NCI-H2196 (cell line): Measurements from ENCODE around the gene DYSF.

ENCODE experiments used
- DNase-seq: peaks from one replicate; lab custom pipeline; 2025; ENCODE audit not compliant: unreplicated experiment; lab: John Stamatoyannopoulos, UW

The DYSF gene

DNA sequence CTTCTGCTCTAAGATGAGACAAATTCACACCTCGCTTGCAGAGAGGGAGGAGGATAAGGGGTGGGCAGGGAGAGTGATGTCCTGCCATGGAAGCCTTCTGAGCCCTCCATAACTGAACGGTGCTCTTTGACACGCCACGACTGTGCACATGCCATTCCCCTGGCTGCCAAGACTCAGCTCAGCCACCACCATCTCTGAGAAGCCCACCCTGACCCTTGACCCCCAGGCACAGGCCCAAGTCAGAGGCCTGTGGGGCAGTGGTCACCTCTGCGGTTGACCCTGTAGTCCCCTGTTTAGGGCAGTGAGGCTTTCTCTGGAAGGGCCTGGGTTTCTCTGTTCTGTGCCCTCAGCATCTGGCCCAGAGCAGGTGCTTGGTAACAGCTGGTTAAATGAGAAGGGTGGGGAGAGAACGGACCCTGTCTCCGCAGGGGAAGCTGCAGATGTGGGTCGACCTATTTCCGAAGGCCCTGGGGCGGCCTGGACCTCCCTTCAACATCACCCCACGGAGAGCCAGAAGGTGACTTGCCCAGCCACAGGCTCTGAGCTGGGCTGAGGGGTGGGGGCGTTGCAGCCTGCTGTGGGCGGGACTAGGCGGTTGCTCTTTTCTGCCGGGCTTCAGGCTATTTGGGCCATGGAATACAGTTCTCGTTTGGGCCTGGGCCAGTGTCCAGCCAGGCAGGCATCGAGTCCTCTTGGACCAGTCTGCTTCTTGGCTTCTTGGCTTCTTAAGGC lies 215.1 kb downstream of the DYSF start:
- DNase-seq = no peak

DNA sequence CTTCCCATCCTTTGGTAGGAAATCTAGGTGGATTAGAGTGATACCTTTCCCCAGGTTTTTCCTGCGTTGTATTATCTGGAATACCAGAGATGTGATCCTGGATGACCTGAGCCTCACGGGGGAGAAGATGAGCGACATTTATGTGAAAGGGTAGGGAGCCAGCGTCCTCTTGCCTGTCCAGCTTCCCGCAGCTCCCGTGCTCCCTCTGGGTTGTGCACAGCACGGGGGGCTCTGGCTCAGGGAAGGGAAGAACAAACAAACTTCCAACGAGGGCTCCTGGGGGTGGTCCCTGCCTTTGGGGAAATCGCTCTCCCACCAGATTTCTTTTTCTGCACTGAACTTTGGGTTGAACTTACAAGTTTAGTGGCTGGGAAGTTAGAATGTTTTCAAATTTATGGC lies 215.7 kb downstream of the DYSF start:
- DNase-seq = no peak

DNA sequence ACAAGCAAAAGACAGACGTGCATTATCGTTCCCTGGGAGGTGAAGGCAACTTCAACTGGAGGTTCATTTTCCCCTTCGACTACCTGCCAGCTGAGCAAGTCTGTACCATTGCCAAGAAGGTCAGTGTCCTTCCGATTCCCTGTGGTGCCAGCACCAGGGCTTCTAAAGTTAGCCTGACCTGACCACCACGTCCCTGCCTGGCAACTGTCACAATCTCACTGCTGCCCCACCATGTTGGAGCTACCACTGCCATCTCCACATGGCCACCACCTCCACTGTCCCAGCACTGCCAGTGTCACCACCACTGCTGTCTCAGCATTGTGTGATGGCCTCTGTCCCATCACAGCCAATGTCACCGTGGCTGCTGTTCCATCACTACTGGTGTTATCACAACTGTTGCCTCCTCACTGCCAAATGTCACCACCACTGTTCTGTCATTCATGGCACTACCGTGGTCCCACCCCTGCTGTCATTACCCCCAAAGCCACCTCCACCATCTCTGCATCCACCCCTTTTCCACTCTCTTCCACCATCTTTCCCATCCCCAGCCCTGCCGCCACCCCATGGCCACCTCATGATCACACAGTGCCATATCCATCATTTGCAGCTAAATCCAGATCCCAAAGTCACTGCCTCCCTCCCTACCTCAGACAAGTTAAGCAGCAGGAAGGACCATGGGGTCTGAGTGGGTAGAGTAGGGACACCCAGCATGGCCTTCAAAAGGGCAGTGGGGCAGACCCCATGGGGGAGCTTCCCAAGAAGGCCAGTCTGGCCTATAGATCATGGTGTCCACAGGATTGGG lies 216.5 kb downstream of the DYSF start:
- no peak for DNase-seq

DNA sequence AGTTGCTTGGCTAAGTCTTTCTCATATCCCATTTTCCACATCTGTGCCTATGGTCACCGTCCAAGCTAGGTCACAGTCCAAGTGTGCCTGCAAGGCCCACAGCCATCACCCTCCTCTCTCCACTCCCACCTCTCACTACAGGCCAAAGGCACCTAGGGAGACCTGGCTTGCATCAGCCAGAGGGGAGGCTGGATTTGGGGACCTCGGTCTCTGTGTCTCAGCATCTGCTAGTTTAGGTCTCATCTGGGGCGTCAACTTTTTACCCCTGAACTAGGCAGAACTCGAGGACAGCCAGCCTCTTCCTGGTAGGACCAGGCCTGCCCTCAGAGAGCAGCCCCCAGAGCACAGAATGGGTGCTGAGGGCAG lies 217.1 kb downstream of the DYSF start:
- DNase-seq = no peak

DNA sequence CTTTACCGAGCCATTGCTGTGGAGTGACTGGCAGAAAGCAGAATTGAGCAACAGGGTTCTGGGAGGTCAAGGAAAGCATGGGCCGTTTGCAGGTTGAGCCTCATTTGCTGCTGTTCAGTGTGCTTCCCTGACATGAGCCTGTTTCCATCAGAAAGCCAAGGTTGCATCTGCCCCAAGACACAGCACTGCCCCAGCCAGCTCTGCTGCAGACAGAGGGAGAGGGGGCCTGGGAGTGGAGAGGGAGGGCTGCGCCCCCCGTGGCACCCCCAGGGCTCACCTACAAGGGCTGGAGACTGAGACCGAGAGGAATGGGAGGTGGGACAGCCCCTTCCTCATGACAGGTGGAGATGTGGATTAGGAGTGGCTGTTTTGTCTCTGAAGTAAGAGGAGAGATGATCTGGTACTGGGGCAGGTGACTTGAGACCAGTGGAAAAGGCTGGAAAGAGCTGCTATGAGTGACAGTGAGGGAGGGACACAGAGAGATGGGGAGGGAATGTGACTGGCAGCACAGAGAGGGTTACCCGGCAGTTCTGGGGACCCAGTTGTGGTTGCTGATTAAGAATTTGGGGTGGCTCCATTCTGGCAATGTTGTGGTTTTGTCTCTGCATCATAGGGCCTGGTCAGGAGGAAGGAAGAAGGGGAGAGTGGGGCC lies 218.0 kb downstream of the DYSF start:
- DNase-seq = no peak

DNA sequence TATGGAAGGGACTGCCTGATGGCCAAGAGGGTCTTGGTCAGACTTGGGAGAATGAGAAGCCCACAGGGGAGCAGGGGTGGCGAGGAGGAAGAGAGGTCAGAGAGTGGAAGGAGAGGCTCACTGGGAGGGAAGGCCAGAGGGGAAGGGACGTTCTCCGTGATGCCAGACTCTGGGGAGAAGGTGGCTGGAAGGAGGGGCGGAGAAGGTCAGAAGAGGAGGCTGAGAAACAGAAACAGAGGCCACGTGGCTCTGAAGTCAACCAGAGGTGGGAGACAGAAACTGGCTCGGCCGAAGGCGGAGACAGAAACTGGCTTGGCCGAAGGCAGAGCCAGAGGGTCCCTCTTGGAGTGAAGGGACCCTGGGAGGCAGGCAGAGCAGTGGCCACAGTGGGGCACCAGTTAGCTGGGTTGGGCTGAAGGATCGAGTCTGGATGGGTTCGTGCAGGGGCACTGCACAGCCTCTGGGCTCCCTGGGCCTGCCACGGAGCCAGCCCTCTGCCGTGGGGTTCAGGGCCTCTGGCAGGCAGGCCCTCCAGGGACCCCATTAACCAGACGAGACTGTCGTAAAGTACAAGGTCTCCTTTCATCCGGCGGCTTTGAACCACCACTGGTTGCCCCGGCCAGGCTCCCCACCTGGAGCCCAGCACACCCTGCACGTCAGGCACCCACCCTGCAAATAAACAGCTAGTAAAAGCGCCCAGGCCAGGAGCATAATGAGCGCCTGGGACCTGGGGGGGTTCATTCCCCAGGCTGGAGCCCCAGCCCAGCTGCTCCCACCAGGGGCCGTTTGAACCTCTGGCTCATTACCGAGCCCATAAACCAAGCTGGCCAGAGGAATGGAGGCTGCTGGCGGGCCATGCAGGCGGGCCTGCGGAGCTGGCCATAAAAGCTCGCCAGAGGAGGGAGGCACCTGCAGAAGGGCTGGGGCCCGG lies 218.8 kb downstream of the DYSF start:
- DNase-seq = no peak

DNA sequence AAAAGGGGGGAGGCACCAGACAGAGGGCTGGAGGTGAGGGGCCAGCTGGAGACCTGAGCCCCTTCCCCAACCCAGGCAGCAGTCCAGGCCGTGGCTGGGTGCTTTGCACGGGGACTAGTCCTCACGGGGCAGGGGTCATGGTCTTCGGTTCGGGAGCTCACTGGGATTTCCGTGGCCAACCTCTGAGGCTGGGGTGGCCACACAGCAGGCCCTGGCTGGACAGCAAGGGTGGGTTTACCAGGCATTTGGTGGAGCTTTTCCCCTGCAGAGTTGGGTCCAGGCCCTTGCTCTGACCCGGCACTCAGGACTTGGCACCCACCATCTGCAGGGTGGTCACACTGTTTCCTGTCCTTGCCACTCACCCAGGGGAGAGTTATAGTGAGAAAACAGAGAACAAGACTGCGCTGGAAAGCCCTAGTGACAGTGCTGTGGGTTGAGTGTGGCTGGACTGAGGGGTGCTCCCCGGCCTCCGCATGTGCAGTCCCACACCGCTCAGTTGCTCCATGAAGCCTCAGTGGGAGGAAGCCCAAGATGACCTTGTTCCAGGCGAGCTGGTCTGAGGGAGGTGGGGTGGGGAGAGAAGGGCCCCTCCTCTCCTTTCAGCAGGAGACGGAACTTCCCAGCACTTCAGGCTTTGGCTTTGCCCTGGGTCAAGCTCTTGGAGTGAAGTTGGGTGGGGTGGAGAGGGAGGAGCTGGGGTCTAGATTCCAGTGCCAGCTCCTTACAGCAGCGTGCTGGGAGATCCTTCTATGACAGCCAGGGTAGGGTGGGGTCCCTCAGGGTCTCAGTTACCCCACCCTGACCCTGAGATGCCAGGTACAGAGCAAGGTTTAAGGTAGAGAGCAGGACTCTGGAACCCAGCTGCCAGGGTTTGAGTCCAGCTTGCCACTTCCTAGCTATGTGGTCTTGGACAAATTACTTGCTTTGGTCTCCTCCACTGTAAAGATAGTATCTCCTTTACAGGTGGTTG lies 219.8 kb downstream of the DYSF start:
- DNase-seq = no peak

DNA sequence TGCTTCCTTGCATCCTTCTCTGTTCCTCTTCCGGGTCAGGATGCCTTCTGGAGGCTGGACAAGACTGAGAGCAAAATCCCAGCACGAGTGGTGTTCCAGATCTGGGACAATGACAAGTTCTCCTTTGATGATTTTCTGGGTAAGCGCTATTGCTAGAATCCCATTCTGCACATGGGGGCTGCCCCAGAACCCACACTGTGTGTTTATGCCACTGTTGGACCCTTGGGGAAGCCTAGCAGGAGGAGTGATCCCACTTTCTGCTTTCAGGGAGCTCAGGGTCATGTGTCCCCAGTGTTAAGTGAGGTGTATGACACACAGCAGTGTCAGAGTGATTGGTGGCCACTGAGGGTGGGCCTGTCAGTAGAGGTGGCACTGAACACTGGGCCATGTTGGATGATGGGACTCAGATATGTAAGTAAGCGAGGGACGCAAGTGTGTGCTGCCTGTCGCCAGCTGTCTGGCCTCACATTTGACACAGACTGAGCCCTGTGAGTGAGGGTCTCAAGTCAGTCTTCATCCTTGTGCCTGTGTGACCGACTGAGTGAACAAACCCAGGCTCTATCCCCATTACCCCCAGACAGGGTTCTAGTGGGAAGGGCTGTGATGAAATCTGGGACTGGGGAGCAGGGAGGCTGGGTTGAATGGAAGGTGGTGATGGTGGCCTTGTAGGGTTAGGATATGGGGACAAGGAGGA lies 220.9 kb downstream of the DYSF start:
- no peak for DNase-seq

DNA sequence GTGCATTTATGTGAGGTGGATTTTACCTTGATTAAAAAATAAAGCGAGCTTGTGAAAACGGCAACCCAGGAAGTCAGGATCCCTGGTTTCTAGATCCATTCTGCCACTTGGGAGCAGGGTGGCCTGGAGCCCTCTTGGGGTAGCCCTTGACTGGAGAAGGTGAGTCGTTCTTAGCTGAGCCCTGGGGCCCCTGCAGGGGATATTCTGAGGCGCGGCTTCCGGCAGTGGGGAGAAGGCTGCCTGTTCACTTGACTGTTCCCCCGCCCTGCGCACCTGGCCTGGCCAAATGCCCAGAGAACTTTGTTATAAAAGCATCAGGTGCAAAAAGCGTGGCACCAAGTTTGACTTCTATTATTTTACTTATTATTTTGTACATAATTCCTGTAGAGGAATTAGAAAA lies 221.9 kb downstream of the DYSF start:
- DNase-seq = no peak

DNA sequence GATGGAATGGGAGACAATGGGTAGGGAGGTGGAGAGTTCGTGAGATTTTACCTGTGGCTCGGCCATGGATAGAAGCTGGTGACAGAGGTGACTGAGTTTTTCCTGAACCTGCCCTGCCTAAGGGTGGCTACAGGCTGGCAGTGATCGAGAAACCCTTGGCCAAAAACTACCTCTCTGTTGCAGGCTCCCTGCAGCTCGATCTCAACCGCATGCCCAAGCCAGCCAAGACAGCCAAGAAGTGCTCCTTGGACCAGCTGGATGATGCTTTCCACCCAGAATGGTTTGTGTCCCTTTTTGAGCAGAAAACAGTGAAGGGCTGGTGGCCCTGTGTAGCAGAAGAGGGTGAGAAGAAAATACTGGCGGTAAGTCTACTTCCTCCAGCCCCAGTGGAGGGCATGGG lies 225.5 kb downstream of the DYSF start:
- no peak for DNase-seq

DNA sequence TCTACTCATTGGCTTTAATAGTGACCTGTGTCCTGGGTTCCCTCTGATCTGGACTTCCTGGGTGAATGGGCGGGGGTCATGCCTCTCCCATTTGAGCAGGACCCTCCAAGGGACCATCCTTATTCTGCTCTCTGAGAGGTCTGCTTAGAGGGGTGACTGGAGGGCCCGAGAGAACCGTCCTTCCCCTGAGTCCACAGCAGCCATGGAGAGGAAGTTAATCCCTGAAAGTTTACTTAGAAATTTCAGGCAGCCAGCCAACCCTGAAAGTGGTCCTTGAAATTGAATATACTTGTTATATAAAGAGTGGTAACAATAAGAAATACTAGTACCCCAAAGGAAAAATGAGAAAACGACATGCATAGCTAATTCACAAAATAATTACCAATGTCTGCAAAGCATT lies 226.1 kb downstream of the DYSF start:
- DNase-seq = no peak

DNA sequence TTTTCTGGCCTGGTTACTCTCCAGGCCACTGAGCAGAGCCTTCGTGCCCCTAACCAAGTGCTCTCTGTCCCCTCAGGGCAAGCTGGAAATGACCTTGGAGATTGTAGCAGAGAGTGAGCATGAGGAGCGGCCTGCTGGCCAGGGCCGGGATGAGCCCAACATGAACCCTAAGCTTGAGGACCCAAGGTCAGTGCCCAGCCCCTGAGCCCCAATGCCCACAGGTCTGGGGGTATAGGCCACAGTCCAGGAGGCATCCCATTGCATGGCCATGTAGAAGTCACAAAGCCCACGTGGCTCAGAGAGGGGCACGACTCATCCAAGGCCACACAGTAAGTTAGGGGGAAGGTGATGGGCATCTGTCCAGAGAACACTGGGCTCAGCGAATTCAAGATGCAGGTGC lies 227.6 kb downstream of the DYSF start:
- DNase-seq = no peak

DNA sequence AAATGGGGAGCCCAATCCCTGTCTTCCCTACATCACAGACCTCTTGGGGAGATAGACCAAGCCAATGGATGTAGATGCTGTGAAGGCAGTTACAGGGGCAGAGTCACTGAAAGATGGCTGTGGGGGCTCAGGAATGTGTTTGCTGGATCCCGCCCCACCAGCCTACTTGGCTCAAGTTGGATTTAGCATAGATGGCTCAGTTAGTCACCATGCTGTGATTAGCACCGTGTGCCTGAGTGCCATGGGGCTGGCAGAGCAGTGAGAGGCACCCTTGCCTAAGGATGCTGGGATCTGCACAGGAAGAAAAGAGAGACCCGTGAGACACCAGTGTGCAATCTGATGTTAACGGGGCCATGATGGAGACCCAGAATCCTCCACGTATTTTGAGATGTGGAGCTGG lies 228.3 kb downstream of the DYSF start:
- no peak for DNase-seq

DNA sequence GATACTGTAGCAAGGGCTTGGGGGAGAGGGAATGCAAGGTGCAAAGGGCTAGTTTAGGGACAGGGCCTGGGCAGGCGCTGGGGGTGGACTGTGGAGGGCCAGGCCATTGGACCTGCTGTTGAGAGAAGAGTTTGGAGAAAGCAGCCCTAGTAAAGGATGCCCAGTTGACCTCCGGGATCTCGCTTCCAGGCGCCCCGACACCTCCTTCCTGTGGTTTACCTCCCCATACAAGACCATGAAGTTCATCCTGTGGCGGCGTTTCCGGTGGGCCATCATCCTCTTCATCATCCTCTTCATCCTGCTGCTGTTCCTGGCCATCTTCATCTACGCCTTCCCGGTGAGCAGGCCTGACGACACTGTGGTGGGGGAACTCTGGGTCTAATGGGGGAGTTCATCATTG lies 229.0 kb downstream of the DYSF start:
- DNase-seq = no peak

DNA sequence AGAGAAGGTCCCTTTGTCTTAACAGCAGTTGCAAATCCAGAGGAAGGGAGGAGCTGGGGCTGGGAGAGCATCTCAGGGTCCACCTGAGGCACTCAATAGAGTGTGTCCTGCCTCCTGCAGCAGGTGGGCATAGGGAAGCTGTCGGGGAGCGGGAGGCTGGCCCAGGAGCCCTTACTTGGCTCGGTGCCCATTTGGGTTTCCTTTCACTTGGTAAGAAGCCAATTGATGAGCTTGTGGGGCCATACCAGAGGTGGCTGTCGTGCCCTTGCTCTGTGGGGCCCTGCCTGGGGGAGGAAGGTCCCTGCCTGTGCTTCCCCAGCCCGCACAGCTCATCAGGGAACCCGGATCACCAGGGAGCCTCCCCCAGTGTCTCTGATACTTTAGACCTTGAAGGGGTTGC lies 229.7 kb downstream of the DYSF start:
- no peak for DNase-seq

DNA sequence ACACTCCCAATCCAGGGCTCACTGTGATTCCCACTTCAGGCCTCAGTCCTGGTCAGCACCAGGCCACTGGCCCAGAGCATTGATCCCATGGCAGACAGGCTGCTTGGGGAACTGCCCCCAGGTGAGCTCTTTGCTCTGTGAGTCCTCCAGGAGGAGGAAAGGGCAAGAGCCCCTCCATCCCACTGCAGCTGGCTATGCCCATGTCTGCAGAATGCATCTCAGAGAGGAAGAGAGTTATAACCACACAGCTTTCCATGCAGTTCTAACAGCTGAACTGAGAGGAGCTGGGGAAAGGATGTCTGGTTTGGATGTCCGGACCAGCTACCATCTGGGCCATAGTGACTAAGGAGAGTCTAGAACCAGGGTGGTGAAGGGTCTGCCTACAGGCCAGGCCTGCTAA lies 230.3 kb downstream of the DYSF start:
- no peak for DNase-seq

DNA sequence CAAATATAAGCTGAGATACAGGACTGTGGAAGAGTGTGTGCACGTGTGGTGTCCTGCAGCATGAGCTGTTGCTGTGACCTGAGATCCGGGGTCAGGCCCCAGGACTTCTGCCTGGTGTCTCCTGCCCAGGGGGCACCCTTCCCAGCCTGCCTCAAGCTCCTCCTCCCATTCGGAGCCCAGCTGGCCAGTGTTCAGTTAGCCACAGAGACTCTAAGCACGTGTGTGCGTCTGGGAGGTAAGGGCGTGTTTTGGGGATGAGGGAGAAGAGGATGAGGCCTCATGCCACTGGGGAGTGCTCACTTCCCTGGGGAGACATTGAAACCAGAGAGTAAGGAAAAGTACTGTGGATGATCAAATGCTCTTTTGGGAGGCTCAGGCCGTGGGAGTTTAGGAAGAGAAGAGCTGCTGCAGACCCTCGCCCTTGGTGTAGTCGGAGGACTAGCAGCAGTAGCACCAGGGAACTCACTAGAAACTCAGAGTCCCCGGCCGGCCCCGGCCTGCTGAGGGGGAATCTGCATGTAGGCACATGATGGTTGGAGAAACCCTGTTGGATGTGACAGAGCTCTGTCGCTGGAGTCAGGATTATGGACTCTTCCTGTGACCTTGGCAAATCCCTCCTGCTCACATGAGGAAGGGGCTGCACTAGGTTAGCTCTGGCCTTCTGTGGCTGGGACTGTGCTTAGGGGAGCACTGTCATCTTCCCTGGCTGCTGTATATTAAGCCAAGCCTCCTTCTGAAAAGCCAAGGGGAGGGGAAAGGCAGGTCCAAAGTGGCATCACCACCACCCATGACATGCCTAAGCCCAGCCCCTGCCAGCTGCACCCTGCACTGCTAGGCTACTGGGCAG lies 231.1 kb downstream of the DYSF start:
- no peak for DNase-seq

DNA sequence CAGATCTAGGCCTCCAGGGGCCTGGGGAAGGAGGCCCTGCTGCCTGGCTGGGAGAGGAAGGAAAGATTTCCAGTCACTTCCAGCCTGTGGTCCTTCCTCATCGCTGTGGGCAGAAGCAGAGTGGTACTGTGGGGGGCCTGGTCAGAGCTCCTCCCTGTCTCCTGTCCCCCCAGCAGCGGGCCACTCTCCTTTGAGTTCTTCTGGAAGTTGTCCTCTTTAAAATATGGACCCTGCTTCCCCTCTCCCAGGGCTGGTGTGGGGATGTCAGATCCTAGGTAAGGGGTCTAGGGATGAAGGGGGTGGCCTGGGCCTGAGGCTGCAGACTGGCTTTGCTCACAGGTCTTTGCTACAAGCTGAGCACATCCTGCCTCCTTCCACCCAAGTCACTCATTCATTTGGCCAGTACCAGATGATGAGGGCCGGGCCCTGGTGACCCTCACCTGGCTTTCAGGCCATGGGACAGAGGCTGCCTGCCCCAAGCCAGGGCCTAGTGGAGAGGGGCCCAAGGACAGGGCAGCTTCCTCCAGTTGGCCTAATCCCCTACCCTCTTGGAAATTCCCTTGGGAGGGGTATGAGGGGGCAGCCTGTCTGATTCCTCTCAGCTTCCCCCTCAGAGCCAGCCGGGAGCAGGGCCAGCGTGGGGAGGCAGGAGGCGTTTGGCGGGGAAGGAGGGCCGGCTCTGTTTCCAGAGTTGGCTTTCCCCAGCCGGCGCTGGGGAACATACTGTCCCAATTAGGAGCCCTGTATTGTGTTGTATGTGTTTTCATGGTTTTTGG lies 231.9 kb downstream of the DYSF start:
- no peak for DNase-seq
